IPS-18c (cell line): ENCODE data around the gene CRACR2B.

Source experiments
- H3K4me3 ChIP-seq: 2 replicates; pipeline ENCODE4 v1.7.0; 2013; ENCODE audit warnings: low read depth, mild to moderate bottlenecking, low read length, moderate library complexity; ENCODE audit not compliant: insufficient read depth
- H3K9me3 ChIP-seq: one replicate; pipeline ENCODE4 v1.6.1; 2013; ENCODE audit warnings: mild to moderate bottlenecking, low read length, moderate library complexity; ENCODE audit not compliant: control insufficient read depth, insufficient read depth

CRACR2B gene

GRCh38 chr11:842370-843002, 14.8 kb downstream of the CRACR2B start, which contains the start of the genes POLR2L and TSPAN4:
Gene POLR2L (minus strand): TSS chr11:842529. CDS start chr11:842508, 21 bp downstream.
Gene TSPAN4 (plus strand): TSS chr11:842852. CDS start chr11:850305, 7,453 bp downstream.
- peak within 1 kb of the TSS; percentile 93 for H3K4me3 ChIP-seq

GRCh38 chr11:843086-843734, 15.5 kb downstream of the CRACR2B start:
- H3K9me3 ChIP-seq: no peaks in the 10 kb centered on the region
- peak overlapping the region; percentile 93 for H3K4me3 ChIP-seq

More at GRCh38 chr11:842370-843002, 14.8 kb downstream of the CRACR2B start, which contains the start of the genes POLR2L and TSPAN4:
- no peaks in the 10 kb centered on the region for H3K9me3 ChIP-seq

- H3K4me3 ChIP-seq: peak overlapping the region; percentile 93
- no peaks in the 10 kb centered on the region for H3K9me3 ChIP-seq
Observed at GRCh38 chr11:843818-844692, 16.3 kb downstream of the CRACR2B start.

GRCh38 chr11:844693-845644, 17.2 kb downstream of the CRACR2B start:
- H3K4me3 ChIP-seq: peak overlapping the region; percentile 93

GRCh38 chr11:845872-846495, 18.3 kb downstream of the CRACR2B start:
- Histone ChIP-seq H3K9me3 (no peaks in the 10 kb centered on the region), H3K4me3 (0 out of 2 replicates have a peak overlapping the region, but pooled peaks have one; percentile 93)

More at GRCh38 chr11:844693-845644, 17.2 kb downstream of the CRACR2B start:
- H3K9me3 ChIP-seq: no peaks in the 10 kb centered on the region

- no peak overlapping the region for H3K4me3 ChIP-seq
- H3K9me3 ChIP-seq: no peaks in the 10 kb centered on the region
Observed at GRCh38 chr11:846496-847098, 18.9 kb downstream of the CRACR2B start.

DNA sequence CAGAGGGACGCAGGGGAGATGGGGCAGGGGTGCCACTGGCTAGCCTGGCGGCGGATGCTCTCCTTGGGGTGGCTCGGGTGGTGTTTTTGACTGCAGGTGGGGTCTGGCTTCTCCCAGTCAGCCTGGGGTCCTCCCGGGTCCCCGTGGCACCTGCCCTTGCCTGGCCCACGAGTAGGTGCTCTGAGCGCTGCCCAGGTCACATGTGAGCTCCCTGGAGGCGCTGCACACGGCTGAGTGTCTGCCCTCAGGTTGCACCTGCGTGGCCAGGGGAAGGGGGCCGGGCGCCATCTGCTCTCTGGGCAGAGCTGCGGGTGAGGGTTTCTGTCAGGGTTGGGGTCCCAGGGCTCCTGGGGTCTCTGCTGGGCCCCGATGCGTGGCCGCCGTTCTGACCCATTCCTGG, 20.2 kb downstream of the CRACR2B start:
- H3K4me3 ChIP-seq: no peak overlapping the region

GRCh38 chr11:848380-848931, 20.7 kb downstream of the CRACR2B start:
- Histone ChIP-seq H3K9me3 (no peaks in the 10 kb centered on the region), H3K4me3 (peak overlapping the region; percentile 21; the same call in 1 of the 2 replicates)

More for the DNA sequence above, 20.2 kb downstream of the CRACR2B start:
- no peaks in the 10 kb centered on the region for H3K9me3 ChIP-seq

GRCh38 chr11:849104-849824, 21.5 kb downstream of the CRACR2B start:
- Histone ChIP-seq H3K4me3 (peak overlapping the region; percentile 50), H3K9me3 (no peaks in the 10 kb centered on the region)

- H3K4me3 ChIP-seq: peak overlapping the region; percentile 64
Observed at GRCh38 chr11:849951-850774, 22.4 kb downstream of the CRACR2B start.

GRCh38 chr11:850775-851763, 23.4 kb downstream of the CRACR2B start:
- H3K4me3 ChIP-seq: peak overlapping the region; percentile 64
- H3K9me3 ChIP-seq: no peaks in the 10 kb centered on the region

More at GRCh38 chr11:849951-850774, 22.4 kb downstream of the CRACR2B start:
- H3K9me3 ChIP-seq: no peaks in the 10 kb centered on the region

DNA sequence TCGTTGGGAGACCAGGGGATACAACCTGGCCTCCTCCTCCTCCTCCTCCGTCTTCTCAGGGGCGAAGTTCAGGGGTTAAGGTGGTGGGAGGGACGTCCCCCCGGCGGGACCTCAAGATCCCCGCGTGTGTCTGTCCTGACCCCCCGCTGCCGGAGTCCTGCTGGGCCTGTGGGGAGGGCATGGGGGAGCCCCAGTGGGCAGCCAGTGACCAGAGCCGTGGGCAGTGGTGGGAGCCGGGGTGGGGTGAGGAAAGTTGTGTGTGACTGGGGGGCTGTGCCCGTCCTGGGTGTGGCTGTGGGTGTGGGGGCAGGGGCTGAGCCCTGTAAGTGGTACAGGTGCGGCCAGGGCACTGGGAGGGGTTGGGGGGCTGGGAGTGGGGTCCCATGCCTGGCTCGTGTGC, 25.0 kb downstream of the CRACR2B start:
- no peaks in the 10 kb centered on the region for H3K9me3 ChIP-seq
- no peak overlapping the region for H3K4me3 ChIP-seq
